Subcutaneous abdominal adipose tissue (tissue), 5 donors: ENCODE data around the gene LTV1.

ENCODE experiments used
- H3K27ac ChIP-seq: one replicate; pipeline ENCODE4 v1.7.0; 2013; ENCODE audit warnings: low read depth, mild to moderate bottlenecking, inconsistent platforms, low read length, moderate library complexity
- H3K27me3 ChIP-seq, 5 donors: one replicate each; pipeline ENCODE4 v1.7.0; 2013; ENCODE audit warnings: low read length in 5 of 5, inconsistent platforms in 1 of 5; ENCODE audit not compliant: control insufficient read depth in 5 of 5, insufficient read depth in 4 of 5
- H3K36me3 ChIP-seq, 5 donors: one replicate each; pipeline ENCODE4 v1.7.0; 2013; ENCODE audit warnings: low read length in 5 of 5; ENCODE audit not compliant: control insufficient read depth in 5 of 5, insufficient read depth in 5 of 5
- H3K4me1 ChIP-seq, 5 donors: one replicate each; pipeline ENCODE4 v1.7.0; 2013; ENCODE audit warnings: low read length in 5 of 5, mild to moderate bottlenecking in 3 of 5, moderate library complexity in 1 of 5; ENCODE audit not compliant: control insufficient read depth in 5 of 5, insufficient read depth in 5 of 5
- H3K4me3 ChIP-seq, 5 donors: one replicate each; pipeline ENCODE4 v1.7.0; 2013; ENCODE audit warnings: low read length in 5 of 5, low read depth in 1 of 5
- H3K9ac ChIP-seq, 5 donors: one replicate each; pipeline ENCODE4 v1.7.0; 2013; ENCODE audit warnings: low read length in 5 of 5, mild to moderate bottlenecking in 4 of 5, moderate library complexity in 3 of 5
- H3K9me3 ChIP-seq, 5 donors: one replicate each; pipeline ENCODE4 v1.7.0; 2013; ENCODE audit warnings: low read length in 5 of 5; ENCODE audit not compliant: control insufficient read depth in 5 of 5
- donor health status: healthy.
- donor health status: healthy.
- donor health status: healthy.
- donor health status: healthy.
- donor health status: healthy.

The LTV1 gene

DNA sequence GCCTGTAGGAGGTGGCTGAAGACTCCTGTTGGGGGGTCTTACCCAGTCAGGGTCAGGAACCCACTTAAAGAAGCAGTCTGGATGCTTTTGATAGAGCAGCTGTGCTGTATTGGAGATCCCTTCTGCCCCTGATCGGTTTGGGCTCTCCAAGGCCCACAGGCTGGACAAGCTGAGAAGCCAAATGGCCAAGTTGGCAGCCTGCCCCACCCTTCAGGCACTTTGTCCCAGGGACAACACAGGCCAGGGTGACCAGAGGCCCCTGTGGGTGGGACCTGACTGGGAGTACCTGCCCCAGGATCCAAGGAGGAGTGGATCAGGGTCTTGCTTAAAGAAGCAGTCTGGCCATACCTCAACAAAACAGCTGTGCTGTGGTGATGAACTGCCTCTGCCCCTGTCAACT, 69.5 kb downstream of the LTV1 start:
- H3K9me3 ChIP-seq: peaks cover 0 to 9% (median 7%) of the 10 kb centered on the region in 5 donors
- H3K9ac ChIP-seq: no peak overlapping the region
- H3K27ac ChIP-seq: no peak overlapping the region
- no peaks in the 10 kb centered on the region for H3K36me3 ChIP-seq
- no peak overlapping the region for H3K4me3 ChIP-seq
- no peaks in the 10 kb centered on the region for H3K4me1 ChIP-seq
- no peaks in the 10 kb centered on the region for H3K27me3 ChIP-seq
